Measurements from ENCODE around the gene COG3. TPM values are rescaled to one million over a fixed set of nuclear protein-coding genes. Genes with fewer than 3 reads are reported as not detected.
A peak's percentile ranks its signal among the peaks of the same experiment; 100 is the strongest.

The COG3 gene
- total and polyA plus RNA-seq, 2 of the 13 experiments (the other 11 are each of a cell fraction or from before 2014, with no cell fraction given): 37.8 to 47.5 TPM

- H3K27ac ChIP-seq (ENCODE audit: extremely low read length, insufficient read depth, low read length): peak overlapping the region; percentile 6
- H4K20me1 ChIP-seq (ENCODE audit: insufficient read depth, low read length): peaks cover 20% of the 10 kb centered on the region; the same call in 1 of the 2 replicates
- peak overlapping the region in 1 of 3 experiments; percentile 39; a peak in 1 of 6 replicates for H3K4me3 ChIP-seq (replicated peaks in 1 of 3; ENCODE audit: insufficient read depth in 1 of 3, low read depth in 2 of 3, low read length in 3 of 3)
- peak overlapping the region; percentile 52 for H3K4me2 ChIP-seq (ENCODE audit: low read depth, low read length)
- H2AFZ ChIP-seq (ENCODE audit: low read length): no peak overlapping the region
- no peak for FAIRE-seq
- H3K9ac ChIP-seq (ENCODE audit: insufficient read depth, low read depth, low read length): no peak overlapping the region
- H3K79me2 ChIP-seq (ENCODE audit: insufficient read depth, low read length): peaks cover 48% of the 10 kb centered on the region
- CTCF ChIA-PET (ENCODE audit: low intra/inter-chr PET ratio, low total read pairs): no interaction called here
- in situ Hi-C loops (cut with HindIII; ENCODE audit: extremely low pct_ligation_motif_present, low pct_unique_long_range_greater_than_20kb): loop anchor here (5.0 kb wide), 1 partner anchor 52 kb away; no protein-coding TSS in a partner anchor
- intact Hi-C loops (cut with micrococcal nuclease; ENCODE audit: unreplicated experiment): loop anchor here (5.0 kb wide), 1 partner anchor 77 kb away; no protein-coding TSS in a partner anchor
- TF ChIP-seq NAIF1 (CRISPR knock-in tag; IDR thresholded peaks at IDR 0.05; ENCODE audit: borderline replicate concordance) (no peak), ZNF484 (CRISPR knock-in tag; IDR thresholded peaks at IDR 0.05; ENCODE audit: borderline replicate concordance, low read depth) (no peak), PCBP2 (optimal IDR thresholded peaks at IDR 0.05; ENCODE audit: low read depth, low read length, poor library complexity, severe bottlenecking) (no peak), ZNF510 (CRISPR knock-in tag; IDR thresholded peaks at IDR 0.05; ENCODE audit: low read depth) (no peak), KAT2B (IDR thresholded peaks at IDR 0.05; ENCODE audit: borderline replicate concordance, low read depth, low read length) (no peak), IRF9 (CRISPR knock-in tag; IDR thresholded peaks at IDR 0.05; ENCODE audit: borderline replicate concordance) (no peak), ZNF33A (CRISPR knock-in tag; IDR thresholded peaks at IDR 0.05; ENCODE audit: borderline replicate concordance) (no peak), ZNF329 (CRISPR knock-in tag; IDR thresholded peaks at IDR 0.05; ENCODE audit: low read depth) (no peak), BORCS8-MEF2B (CRISPR knock-in tag; IDR thresholded peaks at IDR 0.05) (no peak), ZNF720 (CRISPR knock-in tag; IDR thresholded peaks at IDR 0.05) (no peak)
- H3K27me3 ChIP-seq (ENCODE audit: control insufficient read depth in 1 of 2, insufficient read depth in 2 of 2, low read length in 2 of 2): no peaks in the 10 kb centered on the region; a peak in 1 of 5 replicates
- peaks cover 2 to 18% of the 10 kb centered on the region in 2 experiments; a peak in 4 of 5 replicates for H3K36me3 ChIP-seq (replicated peaks in 1 of 2; ENCODE audit: control insufficient read depth in 1 of 2, insufficient read depth in 2 of 2, low read length in 2 of 2)
- ATAC-seq: no peak
- WGBS (ENCODE audit: low lambda C conversion rate): 100% methylated on average over 1 of the region's 1 CpG
- peaks cover 52% of the 10 kb centered on the region for H3K4me1 ChIP-seq (ENCODE audit: insufficient read depth, low read length)
- no TSS peak for BruUV-seq (replicated peaks)
- POLR2A ChIA-PET: interaction anchor here (0.7 to 6.5 kb wide), 3 partner anchors 52 to 562 kb away, joined by 3 to 47 read pairs (median 4); partner anchors contain the start of gene TPT1
- DNase-seq (ENCODE audit: low spot score): no peak
- H3K9me3 ChIP-seq (ENCODE audit: low read length): no peaks in the 10 kb centered on the region
These were observed 49.6 kb upstream of the COG3 start for GRCh38 chr13:45415112-45415511.
